ENCODE data around the gene GGCT.

Gene GGCT

DNA sequence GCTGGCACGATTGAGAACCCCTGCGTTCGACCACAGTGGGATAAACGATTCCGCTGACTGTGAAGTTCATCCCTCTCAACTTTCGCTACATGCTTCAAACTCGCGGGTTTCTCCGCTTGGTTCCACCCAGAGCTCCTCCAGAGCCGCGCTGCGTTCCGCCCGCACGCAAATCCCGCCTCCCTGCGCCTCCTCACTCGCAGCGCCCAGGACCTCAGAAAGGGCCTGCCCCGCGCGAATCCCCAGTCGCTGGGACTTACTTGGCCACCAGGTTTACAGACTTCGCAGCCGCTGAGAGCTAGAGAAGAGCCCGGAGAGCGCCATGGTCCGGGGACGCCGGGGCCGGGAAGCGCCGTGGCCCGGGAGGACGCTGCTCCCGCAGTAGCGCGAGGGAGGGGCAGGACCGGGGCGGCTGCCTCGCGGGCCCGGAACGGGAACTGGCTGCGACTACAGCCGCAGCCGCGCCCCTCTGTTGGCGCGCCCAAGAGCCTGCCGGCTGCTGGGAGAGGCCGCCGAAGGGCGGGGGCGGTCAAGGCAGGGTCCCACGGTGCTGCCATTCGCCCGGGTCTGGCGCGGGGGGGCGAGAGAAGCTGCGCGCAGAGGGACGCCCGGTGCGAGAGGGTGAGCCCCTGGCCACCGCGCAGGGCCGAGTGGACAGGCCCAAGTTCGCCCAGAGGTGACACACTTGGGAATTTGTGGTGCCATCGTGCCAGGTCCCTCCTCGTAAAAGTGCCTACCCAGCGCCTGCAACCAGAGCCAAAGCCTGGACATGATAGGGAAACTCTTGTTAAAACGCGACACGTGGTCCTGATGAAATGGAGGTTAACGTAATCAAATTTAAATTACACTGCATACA lies 26.1 kb downstream of the GGCT start, which contains the start of gene NOD1:
TSS of gene NOD1 (minus strand) at position 436 of the 853 bp plus-strand sequence. CDS start 21,863 bp downstream, outside the sequence.
- DNase-seq (ENCODE audit: low spot score) = peak; percentile 75

DNA sequence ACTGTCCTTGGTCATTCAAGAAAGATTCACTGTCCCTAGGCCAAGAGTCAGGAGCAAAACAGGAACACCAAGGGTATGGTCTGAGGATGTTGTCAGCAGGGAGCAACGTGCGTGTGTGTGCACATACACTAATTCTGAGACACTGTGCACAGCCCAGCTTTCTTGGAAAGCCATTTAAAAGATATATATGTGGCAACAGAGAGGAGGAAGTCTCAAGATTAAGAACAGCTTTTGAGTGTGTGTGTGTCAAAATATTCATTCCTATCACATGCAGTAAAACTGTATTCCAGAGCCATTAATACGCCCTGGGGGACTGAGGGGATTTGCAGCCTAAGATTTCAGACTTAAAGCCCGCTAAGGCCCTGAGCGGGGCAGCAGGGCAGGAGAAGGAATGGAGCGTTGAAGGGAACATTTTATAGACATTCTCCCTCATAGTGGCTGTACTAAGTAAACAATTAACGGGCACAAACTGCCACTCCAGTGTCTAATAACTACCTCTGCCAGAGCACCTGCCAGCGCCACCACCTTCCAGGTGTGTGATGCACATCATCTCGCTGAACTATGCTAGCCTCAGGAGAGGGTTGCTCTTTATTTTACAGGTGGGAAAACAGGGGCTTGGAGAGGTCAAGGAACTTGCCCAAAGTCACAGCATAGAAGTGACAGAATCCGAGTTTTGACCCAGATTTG lies 28.0 kb downstream of the GGCT start:
- DNase-seq (ENCODE audit: low spot score) = no peak

DNA sequence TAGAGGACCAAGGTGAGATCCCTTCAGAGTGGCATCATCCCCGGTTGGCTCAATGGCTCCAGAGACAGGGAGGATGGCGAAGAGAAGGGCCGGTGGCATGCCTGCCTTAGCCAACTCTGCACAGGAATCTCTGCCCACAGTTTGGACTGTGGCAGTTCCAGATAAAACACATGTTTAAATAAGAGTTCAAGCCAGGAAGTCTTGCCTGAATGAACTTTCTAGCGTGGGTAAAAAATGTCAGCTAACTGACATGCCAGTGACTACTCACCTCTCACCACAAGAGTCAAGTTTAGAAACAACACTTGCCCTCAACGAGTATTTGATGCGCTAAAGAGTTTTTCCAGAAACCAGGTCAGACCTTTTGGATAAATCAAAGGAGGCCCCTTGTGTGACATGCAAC lies 29.0 kb downstream of the GGCT start:
- no peak for DNase-seq (ENCODE audit: low spot score)

DNA sequence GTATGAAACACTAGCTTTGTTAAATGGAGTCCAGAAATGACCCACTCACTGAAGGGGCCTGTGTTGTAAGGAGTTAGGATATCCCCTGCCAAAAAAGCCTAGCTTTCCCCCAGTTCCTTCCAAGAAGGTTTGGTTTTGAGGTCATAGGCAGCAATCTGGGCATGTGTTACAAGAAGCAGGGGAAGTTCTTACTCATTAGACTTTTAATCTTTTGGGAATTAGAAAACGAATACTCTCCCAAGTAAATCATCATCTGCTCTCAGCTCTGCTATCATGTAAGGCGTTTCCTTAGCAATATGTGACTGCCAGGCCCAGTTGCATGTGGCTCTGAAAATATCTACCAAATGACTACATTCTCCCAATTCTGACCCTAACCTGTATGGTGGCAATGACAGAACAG lies 29.7 kb downstream of the GGCT start:
- no peak for DNase-seq (ENCODE audit: low spot score)

DNA sequence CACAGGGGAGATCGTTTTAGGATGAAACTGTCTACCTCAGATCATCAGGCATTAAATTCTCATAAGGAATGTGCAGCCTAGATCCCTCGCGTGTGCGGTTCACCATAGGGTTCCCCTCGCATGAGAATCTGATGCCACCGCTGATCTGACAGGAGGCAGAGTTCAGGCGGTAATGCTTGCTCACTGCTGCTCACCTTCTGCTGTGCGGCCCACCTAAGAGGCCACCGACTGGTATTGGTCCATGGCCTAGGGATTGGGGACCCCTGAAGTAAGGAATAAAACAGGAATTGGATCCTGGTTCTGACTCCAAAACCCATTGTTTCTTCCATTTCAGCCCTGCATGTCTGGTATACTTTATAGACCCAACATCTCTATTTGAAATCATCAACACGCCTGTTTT lies 30.1 kb downstream of the GGCT start:
- no peak for DNase-seq (ENCODE audit: low spot score)

DNA sequence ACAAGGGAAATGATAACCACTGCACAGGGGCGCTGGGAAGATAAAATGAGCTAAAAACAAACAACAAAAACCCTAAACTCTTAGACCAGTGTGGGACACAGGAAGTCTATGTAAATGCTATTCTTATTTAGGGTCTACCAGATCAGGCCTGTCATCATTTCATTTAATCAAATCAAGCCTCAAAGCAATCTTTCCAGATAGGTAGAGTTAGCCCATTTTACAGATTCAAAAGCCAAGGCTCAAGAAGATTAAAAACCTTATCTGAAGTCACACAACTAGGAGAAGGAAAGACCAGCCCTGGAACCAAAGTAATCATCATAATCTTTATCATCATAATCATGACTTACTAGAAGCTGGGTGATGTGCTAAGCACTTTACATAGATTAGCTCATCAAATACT lies 30.7 kb downstream of the GGCT start:
- DNase-seq (ENCODE audit: low spot score) = no peak

DNA sequence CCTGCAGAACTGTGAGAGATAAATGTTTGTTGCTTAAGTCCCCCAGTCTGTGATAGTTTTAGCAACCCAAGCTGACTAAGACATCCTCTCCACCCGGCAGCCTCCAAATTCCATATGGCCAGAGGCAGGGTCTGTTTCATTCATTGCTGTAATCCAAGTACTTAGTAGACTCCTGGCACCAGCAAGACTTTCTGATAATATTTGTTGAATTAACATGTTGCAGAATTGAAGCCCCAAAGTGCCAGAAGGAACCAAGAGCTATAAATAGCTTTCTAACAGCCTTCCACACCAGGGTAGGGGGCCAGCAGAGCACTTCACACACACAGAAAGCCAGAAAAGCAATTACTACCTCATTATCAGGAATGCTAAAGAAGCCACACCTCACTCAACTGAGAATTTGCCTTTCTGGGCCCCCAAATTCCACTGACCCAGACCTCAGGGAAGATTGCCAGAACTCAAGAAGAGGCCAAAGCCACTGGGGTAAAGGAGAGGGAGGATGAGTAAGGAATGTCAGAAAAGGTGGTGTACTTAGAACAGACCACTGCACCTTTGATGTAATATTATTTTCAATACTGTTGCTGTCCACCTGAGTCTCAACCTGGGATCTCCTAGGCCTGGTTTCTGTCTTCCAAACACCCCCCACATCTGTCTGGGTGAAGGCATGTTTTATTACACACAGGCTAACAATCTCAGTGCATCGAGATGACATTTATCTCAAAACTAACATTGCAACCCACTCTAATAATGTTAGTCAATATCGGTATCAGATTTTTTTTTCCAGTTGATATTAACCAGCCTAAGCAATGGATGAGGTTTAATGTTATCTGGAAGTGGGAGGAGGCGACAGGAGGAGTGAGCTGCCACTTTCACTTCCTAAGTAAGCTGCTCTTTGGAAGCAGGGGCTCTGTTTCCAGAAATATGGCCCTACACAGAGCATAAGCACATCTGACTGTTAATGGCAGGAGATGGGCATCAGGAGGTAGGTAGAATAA lies 31.5 kb downstream of the GGCT start:
- no peak for DNase-seq (ENCODE audit: low spot score)

DNA sequence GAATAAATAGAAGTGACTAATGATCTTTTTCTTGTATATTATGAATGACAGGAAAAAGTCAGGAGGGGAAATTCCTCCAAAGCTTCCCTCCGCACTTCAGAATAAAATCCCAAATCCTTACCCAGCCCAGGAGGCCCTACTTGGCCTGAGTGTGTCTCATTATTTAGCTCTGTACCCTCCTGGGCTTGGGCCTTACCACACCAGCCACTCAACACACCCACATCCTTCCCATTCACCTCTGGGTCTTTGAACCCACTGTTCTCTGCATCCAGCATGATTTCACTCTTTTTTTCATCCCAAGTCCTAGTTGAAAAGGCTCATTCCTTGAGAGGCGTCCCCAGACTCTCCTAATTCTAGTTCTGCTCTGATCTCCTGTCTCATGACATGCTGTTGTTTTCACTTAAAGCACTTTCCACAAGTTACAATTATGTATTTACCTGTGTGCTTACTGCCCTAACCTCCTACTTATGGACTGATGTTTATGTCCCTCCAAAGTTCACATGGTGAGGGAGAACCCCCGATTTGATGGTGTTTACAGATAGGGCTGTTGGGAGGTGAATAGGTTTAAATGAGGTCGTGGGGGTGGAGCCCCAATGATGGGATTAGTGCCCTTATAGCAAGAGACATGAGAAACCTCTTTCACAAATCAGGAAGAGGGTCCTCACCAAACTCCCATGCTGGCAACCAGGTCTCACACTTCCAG lies 32.4 kb downstream of the GGCT start:
- DNase-seq (ENCODE audit: low spot score) = no peak

DNA sequence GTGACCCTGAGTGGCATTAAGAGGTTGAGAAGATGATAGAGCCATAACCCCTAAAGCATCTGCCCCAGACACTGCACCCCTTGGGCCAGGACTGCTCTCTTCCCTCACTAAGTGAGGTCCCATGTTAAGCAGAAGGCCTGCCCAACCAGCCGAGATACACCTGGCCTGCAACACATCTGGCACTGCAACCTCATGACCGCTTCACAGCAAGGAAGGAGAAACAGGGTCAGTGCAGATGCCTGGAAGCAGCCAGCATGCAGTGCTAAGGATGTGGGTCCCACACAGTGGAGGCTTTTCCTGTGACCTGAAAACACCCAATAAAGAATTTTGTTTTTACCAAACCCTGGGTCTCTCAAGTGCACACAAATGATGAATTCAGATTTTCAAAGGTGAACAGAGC lies 33.4 kb downstream of the GGCT start:
- DNase-seq (ENCODE audit: low spot score) = no peak

DNA sequence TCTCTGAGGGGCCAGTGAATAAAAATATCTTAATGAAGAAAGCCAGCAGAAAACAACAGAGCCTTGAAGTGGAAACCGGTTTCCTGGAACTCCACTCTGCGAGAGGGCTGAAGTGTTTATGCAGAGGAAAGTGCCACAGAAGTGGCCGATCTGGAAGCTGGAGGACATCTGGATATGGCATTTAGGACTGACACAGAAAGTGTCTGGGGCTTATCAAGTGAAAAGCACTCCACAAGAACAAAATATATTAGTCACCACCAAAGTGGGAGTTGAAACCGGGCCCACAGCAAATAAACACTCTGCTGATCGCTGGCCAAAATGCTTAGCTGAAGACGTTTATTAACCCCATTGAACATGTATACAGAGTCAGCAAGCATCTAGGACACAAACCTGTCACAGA lies 33.9 kb downstream of the GGCT start:
- DNase-seq (ENCODE audit: low spot score) = no peak

DNA sequence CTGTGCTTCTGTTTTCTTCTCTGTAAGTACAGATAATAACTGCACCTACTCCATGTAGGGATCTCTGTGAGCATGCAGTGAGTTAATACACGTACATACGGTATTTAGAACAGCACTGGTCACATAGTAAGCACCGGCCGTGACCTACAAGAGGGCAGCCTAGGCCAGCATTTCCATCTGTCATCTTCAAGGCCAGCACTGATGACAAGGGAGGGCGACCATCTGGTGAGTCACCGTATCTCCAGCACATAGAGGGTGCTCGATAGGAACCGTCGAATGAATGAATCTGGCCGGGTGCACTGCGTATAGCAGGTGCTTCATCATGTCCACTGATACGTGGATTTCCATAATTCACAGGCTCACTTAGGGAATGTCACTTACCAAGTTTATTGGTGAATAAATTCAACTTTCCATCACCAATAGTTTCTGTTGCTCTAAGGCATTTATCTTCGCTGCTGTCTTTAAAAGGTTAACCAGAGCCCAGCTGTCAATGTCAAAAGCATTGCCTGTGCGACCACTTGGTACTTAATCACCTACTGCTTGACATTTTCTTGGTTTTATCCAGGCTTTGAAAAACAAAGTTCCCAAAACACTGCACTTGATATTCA lies 34.4 kb downstream of the GGCT start:
- DNase-seq (ENCODE audit: low spot score) = no peak

DNA sequence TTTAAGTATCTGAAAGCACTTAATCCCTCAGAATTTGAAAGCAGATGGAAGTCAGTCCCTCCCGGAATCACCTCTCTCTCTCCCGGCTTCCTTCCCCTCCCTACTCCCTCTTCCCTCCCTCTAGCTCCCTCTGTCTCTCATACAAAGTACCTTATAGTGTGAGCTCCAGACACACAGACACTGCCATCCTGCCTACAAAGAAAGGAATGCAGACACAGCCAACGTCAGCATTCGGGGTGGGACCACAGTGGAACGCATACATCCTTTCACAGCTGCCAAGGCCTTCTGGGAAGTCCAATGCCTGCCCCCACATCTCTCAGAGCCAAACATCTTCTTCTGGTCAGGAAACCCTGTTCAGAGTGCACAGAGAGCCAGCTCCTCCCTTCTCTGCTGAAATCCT lies 35.3 kb downstream of the GGCT start:
- no peak for DNase-seq (ENCODE audit: low spot score)

DNA sequence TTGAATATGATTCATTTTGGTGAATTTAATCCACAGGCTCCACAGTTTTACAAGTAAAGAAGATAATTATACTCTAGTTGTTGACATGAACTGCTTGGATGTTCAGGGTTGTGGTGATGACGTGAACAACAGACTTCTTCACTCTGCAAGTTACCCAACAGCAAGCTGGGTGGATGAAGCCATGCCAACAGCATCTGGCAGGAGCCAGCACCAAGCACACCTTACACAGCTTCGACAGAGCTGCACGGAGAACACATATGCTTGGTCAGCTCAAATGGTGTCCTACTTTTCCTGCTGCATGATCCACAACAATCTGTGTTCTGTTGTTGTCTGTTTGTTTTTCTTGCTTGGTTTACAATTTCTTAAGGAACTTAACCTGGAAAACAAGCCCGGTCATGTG lies 35.8 kb downstream of the GGCT start:
- no peak for DNase-seq (ENCODE audit: low spot score)

DNA sequence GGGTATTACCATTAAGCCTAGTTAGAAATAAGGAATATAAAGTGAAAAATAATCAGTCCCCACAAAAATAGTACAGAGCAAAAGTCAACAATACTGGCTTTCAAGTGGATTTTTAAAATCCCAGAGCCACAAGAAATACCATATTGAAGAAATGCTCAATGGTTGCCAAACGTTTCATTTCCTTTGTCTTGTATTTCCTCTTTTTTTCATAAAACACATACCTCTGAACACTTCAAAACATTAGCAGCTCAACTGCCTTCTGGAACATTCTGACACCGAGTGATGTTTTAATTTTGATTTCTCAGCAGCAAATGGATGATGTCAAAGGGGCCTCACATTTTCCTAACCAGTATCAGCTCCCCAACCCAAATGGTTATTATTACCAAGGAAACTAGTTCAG lies 36.6 kb downstream of the GGCT start:
- no peak for DNase-seq (ENCODE audit: low spot score)

DNA sequence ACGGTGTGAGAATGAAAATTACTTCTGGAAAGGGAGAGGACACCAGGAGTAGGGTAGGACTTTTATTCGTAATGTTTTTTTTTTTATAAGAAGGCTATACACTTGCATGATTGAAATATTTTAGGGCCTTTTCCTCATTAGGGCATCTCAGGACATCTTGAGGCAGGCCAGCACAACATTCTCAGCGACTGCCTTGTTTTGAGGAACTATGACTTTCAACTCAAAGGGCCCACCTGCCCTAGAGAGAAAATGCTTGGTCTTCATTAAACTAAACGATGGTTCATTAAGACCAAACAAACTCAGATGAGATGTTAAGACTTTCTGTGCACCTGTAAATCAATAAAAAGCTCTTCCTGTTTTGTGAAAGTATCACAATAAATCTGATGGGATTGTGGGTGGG lies 37.4 kb downstream of the GGCT start:
- no peak for DNase-seq (ENCODE audit: low spot score)

DNA sequence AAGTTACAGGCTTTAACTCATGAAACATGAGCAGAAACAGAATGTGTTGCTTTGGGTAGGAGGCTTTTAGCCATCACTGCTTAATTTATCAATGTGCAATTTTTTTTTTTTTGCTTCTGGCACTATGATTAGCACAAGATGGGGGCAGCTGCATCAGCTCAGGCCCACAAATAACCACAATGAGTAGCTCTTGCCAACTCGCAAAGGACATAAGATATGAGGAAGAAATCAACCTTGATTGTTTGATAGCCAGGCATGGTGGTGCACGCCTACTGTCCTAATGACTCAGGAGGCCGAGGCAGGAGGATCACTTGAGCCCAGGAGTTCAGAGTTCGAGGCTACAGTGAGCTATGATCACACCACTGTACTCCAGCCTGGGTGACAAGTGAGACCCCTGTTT lies 38.4 kb downstream of the GGCT start:
- DNase-seq (ENCODE audit: low spot score) = no peak

DNA sequence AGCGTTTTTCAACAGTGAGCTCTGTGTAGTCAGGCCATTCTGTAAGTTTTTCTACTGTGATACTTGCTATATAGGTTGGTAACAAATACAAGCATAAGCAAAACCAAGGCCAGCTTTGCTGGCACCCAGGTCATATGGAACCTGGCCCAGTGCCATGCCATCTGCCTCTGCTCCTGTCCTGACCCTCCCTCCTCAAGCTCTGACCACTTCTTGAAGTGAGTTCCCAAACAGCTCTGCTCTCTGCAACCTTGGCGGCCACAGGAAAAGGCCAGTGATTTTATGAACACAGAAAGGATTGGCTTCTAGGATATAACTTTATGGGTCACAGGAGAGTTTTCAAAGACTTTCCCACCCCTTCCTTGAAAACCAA lies 38.8 kb downstream of the GGCT start:
- no peak for DNase-seq (ENCODE audit: low spot score)

DNA sequence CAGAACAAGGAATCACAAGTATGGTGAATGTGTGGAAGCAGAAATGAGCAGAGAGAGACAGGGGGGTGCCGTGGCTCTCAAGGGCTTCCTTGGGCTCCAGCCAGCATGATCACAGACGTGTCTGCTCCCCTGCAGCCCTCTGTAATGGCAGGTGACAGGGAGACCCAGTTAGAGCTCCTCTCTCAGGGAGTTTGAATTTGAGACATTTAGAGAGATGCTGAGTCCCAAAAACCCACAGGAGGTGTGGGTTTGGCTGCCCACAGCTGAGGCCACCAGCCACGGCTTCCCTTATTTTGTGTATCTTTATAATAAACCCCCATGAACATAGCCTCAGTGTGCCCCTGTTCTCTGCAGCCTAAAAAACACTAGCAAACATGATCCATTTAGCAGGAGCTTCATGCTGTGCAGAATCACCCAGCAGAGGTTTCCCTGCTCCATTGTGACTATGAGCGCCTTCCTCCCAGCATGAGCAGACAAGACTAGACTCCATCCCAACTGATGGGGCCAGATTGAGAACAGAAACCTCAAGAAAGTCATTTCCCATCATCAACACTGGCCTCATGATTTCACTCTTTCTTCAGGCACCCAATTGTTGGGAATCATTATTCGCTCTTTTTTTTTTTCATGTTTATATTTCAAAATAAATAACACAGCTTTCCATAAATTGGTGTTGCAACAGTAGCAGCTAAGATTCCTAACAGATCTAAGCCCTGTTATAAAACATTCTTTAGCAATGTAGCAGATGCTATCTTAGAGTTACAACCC lies 39.4 kb downstream of the GGCT start:
- no peak for DNase-seq (ENCODE audit: low spot score)

DNA sequence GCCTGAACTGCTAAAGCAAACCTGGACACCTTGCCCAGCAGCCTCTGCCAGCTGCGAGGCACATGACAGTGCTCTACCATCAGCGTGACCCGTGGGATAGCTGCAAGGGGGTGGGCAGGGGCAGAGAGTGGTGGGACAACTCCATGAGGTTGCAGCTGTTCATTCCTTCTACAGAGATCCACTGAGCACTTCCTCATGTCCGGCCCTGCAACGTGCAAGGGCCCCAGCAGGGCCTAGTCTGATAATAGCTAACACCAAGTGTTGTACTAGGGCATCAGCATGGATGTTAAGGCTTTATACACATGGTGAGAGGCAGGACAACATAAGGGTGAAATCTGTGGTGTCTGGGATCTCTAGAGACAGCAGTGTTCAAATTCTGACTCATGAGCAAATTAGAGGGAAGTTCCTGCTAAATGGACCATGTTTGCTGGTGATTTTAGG lies 40.4 kb downstream of the GGCT start:
- DNase-seq (ENCODE audit: low spot score) = no peak

DNA sequence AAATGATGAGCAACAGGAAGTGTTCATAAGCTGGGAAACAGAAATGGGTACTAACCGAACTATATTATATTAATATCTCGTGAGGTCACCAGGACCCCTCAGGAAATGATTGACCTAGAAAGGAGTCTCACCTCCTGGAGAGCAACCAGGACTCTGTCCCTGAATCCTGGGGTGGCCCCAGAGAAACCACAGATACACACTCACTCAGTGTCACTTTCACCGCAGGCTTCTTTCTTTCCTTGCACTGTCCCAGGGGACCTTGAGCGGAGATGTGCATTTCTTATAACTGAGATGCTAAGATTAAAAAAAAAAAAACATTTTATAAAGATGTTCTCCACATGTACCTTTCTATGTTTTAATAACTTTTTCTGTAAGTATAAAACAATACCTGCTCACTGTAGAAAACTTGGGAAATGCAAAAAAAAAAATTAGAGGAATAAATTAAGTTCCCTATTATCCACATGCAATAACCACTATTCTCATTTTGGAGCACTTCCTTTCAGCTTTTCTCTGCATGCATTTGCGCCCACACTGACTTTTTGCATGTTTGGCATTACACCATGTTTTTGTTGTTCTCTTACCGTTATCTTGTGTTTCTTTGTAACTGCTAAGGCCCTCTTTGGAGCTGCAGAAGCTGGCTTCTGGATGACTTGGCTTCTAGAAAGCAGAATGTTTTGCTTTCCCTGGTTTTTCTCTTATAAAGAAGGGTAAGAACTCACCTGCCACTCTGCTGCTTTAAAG lies 41.1 kb downstream of the GGCT start:
- peak; percentile 14 for DNase-seq (ENCODE audit: low spot score)

Measured in germinal center (tissue), 1 donor.